PFSK-1 (cell line): ENCODE results near the gene COL24A1.

Experiments used
- FOXP2 ChIP-seq: optimal IDR thresholded peaks from 2 replicates; pipeline ENCODE3; 2011; ENCODE audit warnings: borderline replicate concordance, control low read depth, inconsistent platforms; ENCODE audit not compliant: insufficient read depth; ENCODE audit errors: extremely low read length, extremely low read depth
- POLR2AphosphoS5 ChIP-seq: IDR thresholded peaks from 2 replicates; pipeline ENCODE4 v1.6.1; 2012; ENCODE audit warnings: low read depth, mild to moderate bottlenecking, control low read depth, low read length, moderate library complexity
- SIN3A ChIP-seq: IDR thresholded peaks from 2 replicates; pipeline ENCODE4 v1.6.1; 2012; ENCODE audit warnings: mild to moderate bottlenecking, low read length, moderate library complexity, borderline replicate concordance; ENCODE audit not compliant: insufficient read depth
- TAF1 ChIP-seq: IDR thresholded peaks from 2 replicates; pipeline ENCODE4 v1.6.1; 2012; ENCODE audit warnings: low read length, control low read depth, borderline replicate concordance; ENCODE audit not compliant: insufficient read depth
- TF ChIP-seq, protein P1 (sequence below), 2 experiments: IDR thresholded peaks; 2 replicates each; pipeline versions ENCODE4 v1.6.1 to v1.8.0; 2011 to 2012; ENCODE audit warnings: low read depth in 2 of 2, low read length in 2 of 2, control low read depth in 1 of 2, inconsistent platforms in 1 of 2, mild to moderate bottlenecking in 1 of 2, moderate library complexity in 1 of 2; ENCODE audit not compliant: insufficient read depth in 1 of 2

DNA sequence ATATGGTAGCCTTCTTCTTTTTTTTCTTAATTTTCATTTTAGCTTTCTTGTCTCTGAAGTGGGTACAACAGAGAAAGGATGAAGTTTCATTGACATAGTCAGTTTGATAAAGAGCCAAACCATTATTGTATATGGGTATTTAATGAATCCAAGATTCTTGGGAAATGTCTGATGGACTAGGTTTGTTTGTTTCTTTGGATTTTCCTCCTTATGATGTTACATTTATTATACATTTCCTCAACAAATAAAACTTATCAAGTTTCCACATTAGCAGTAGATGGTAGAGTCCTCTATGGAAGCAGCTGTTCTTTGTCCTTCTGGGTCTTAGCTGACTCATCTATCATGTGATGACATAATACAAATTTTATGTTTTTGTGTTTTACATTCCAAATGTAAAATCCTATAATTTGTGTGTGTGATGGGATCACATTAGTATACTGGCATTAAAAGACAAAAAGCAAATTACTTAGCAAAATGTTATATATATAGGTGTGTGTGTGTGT, 6.0 kb downstream of the COL24A1 start:
- TF ChIP-seq SIN3A = no peak
- TF ChIP-seq POLR2AphosphoS5 = no peak
- TF ChIP-seq, protein P1, sequence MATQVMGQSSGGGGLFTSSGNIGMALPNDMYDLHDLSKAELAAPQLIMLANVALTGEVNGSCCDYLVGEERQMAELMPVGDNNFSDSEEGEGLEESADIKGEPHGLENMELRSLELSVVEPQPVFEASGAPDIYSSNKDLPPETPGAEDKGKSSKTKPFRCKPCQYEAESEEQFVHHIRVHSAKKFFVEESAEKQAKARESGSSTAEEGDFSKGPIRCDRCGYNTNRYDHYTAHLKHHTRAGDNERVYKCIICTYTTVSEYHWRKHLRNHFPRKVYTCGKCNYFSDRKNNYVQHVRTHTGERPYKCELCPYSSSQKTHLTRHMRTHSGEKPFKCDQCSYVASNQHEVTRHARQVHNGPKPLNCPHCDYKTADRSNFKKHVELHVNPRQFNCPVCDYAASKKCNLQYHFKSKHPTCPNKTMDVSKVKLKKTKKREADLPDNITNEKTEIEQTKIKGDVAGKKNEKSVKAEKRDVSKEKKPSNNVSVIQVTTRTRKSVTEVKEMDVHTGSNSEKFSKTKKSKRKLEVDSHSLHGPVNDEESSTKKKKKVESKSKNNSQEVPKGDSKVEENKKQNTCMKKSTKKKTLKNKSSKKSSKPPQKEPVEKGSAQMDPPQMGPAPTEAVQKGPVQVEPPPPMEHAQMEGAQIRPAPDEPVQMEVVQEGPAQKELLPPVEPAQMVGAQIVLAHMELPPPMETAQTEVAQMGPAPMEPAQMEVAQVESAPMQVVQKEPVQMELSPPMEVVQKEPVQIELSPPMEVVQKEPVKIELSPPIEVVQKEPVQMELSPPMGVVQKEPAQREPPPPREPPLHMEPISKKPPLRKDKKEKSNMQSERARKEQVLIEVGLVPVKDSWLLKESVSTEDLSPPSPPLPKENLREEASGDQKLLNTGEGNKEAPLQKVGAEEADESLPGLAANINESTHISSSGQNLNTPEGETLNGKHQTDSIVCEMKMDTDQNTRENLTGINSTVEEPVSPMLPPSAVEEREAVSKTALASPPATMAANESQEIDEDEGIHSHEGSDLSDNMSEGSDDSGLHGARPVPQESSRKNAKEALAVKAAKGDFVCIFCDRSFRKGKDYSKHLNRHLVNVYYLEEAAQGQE (IDR thresholded peaks at IDR 0.05; ENCODE audit: insufficient read depth in 1 of 2, low read depth in 2 of 2, low read length in 2 of 2) = no peak
- TF ChIP-seq TAF1 = no peak
- TF ChIP-seq FOXP2 = no peak
